Liver (tissue), 9 donors: ENCODE data around the gene SLC6A18. TPM values are rescaled to one million over a fixed set of nuclear protein-coding genes. Genes with fewer than 3 reads are reported as not detected.

Experiments used
- DNase-seq: peaks from one replicate; pipeline ENCODE4 v3.0.0-alpha.2; 2017; ENCODE audit warnings: low spot score
- H3K27ac ChIP-seq, 2 donors: one replicate each; pipeline ENCODE4 v1.7.0; 2013; ENCODE audit warnings: inconsistent platforms in 2 of 2, low read length in 2 of 2, control low read depth in 1 of 2, low read depth in 1 of 2, mild to moderate bottlenecking in 1 of 2
- H3K27me3 ChIP-seq, 4 donors: one replicate each; pipeline versions ENCODE4 v1.6.1 to v1.7.0; 2013; ENCODE audit warnings: low read length in 3 of 4, inconsistent platforms in 1 of 4, mild to moderate bottlenecking in 1 of 4, moderate library complexity in 1 of 4; ENCODE audit not compliant: control insufficient read depth in 4 of 4, insufficient read depth in 4 of 4
- H3K36me3 ChIP-seq, 4 donors: one replicate each; pipeline versions ENCODE4 v1.6.1 to v1.7.0; 2013; ENCODE audit warnings: low read length in 3 of 4, mild to moderate bottlenecking in 3 of 4, low read depth in 1 of 4, moderate library complexity in 1 of 4; ENCODE audit not compliant: control insufficient read depth in 4 of 4, insufficient read depth in 3 of 4
- H3K4me1 ChIP-seq, 4 donors: one replicate each; pipeline versions ENCODE4 v1.6.1 to v1.7.0; 2013; ENCODE audit warnings: low read length in 3 of 4, mild to moderate bottlenecking in 3 of 4, moderate library complexity in 1 of 4; ENCODE audit not compliant: control insufficient read depth in 4 of 4, insufficient read depth in 4 of 4
- H3K4me3 ChIP-seq, 3 donors: one replicate each; pipeline versions ENCODE4 v1.6.1 to v1.7.0; 2013; ENCODE audit warnings: low read length in 3 of 3, control low read depth in 1 of 3, low read depth in 1 of 3, mild to moderate bottlenecking in 1 of 3
- H3K9ac ChIP-seq, 2 donors: one replicate each; pipeline ENCODE4 v1.7.0; 2013; ENCODE audit warnings: low read length in 2 of 2, mild to moderate bottlenecking in 2 of 2, moderate library complexity in 2 of 2, control low read depth in 1 of 2, low read depth in 1 of 2
- H3K9me3 ChIP-seq, 4 donors: one replicate each; pipeline versions ENCODE4 v1.6.1 to v1.7.0; 2013; ENCODE audit warnings: low read length in 3 of 4; ENCODE audit not compliant: control insufficient read depth in 4 of 4
- ATF3 ChIP-seq: IDR thresholded peaks from 2 replicates; pipeline ENCODE4 v1.6.1; 2016; ENCODE audit warnings: antibody characterized with exemption
- CTCF ChIP-seq: fragments of 150-350 bp; IDR thresholded peaks from 2 replicates; pipeline ENCODE4 v1.5.1; 2017; ENCODE audit warnings: improper control_type of control experiment, low read depth, low read length; ENCODE audit not compliant: missing input control
- EGR1 ChIP-seq, 2 donors: IDR thresholded peaks; 2 replicates each; pipeline ENCODE4 v1.6.1; 2016 to 2018; ENCODE audit warnings: antibody characterized with exemption in 2 of 2, low read depth in 2 of 2
- FOXA1 ChIP-seq: IDR thresholded peaks from 2 replicates; pipeline ENCODE4 v1.6.1; 2016; ENCODE audit warnings: antibody characterized with exemption
- FOXA2 ChIP-seq: IDR thresholded peaks from 2 replicates; pipeline ENCODE4 v1.6.1; 2016; ENCODE audit warnings: antibody characterized with exemption
- GABPA ChIP-seq, 2 donors: IDR thresholded peaks in 1 of 2; conservative IDR thresholded peaks in 1 of 2; 2 replicates each; pipeline ENCODE4 v1.6.1; 2016; ENCODE audit warnings: antibody characterized with exemption in 2 of 2, mild to moderate bottlenecking in 1 of 2, moderate library complexity in 1 of 2
- HNF4A ChIP-seq, 2 donors: conservative IDR thresholded peaks; 2 replicates each; pipeline ENCODE4 v1.6.1; 2016; ENCODE audit warnings: antibody characterized with exemption in 2 of 2, mild to moderate bottlenecking in 2 of 2
- HNF4G ChIP-seq: IDR thresholded peaks from 2 replicates; pipeline ENCODE4 v1.6.1; 2016; ENCODE audit warnings: antibody characterized with exemption
- JUND ChIP-seq, 2 donors: IDR thresholded peaks; 2 replicates each; pipeline ENCODE4 v1.6.1; 2016; ENCODE audit warnings: antibody characterized with exemption in 2 of 2
- MAX ChIP-seq: IDR thresholded peaks from 2 replicates; pipeline ENCODE4 v1.6.1; 2016; ENCODE audit warnings: antibody characterized with exemption
- NR2F2 ChIP-seq: IDR thresholded peaks from 2 replicates; pipeline ENCODE4 v1.6.1; 2016; ENCODE audit warnings: antibody characterized with exemption
- RAD21 ChIP-seq, 2 donors: IDR thresholded peaks; 2 replicates each; pipeline ENCODE4 v1.6.1; 2016; ENCODE audit warnings: antibody characterized with exemption in 2 of 2, mild to moderate bottlenecking in 2 of 2
- REST ChIP-seq: IDR thresholded peaks from 2 replicates; pipeline ENCODE4 v1.6.1; 2016; ENCODE audit warnings: antibody characterized with exemption, mild to moderate bottlenecking
- RXRA ChIP-seq, 2 donors: IDR thresholded peaks; 2 replicates each; pipeline ENCODE4 v1.6.1; 2017 to 2018; ENCODE audit warnings: antibody characterized with exemption in 2 of 2, mild to moderate bottlenecking in 1 of 2
- SP1 ChIP-seq: IDR thresholded peaks from 2 replicates; pipeline ENCODE4 v1.6.1; 2018; ENCODE audit warnings: antibody characterized with exemption, mild to moderate bottlenecking
- TAF1 ChIP-seq: conservative IDR thresholded peaks from 2 replicates; pipeline ENCODE4 v1.6.1; 2016; ENCODE audit warnings: antibody characterized with exemption, mild to moderate bottlenecking
- YY1 ChIP-seq: IDR thresholded peaks from 2 replicates; pipeline ENCODE4 v1.6.1; 2016; ENCODE audit warnings: antibody characterized with exemption, mild to moderate bottlenecking
- ZBTB33 ChIP-seq: IDR thresholded peaks from 2 replicates; pipeline ENCODE4 v1.6.1; 2016; ENCODE audit warnings: antibody characterized with exemption
- WGBS: extraction: QIAGEN DNeasy Blood & Tissue Kit; methylation state at CpG from one replicate; pipeline ENCODE4 v1.1.7; 2013; 5-methylcytosine and 5-hydroxymethylcytosine counted together
- polyA plus RNA-seq, 2 donors: library from polyadenylated mRNA; stranded (reverse) in 1 of 2; unstranded in 1 of 2; fragments of 200-250 nt in 1 of 2; fragments of >200 nt in 1 of 2; fragmentation: Nextera tagmentation in 1 of 2; extraction: Ambion mirVana in 1 of 2; gene quantifications; one replicate each; pipeline versions ENCODE4 v1.2.1 to v1.2.3, GENCODE V29; 2013 to 2015
- total RNA-seq, 2 donors: library from RNA; depleted of rRNA; stranded (reverse); fragments of >200 nt; gene quantifications; one replicate each; pipeline ENCODE4 v1.2.3, GENCODE V29; 2014
- donor health status: healthy.
- donor health status: healthy.
- donor health status: healthy.
- donor health status: healthy.
- donor health status: healthy.

Gene SLC6A18
- total and polyA plus RNA-seq, 4 donors = not detected

GRCh38 chr5:1279443-1280151, 54.4 kb downstream of the SLC6A18 start:
- Histone ChIP-seq H3K36me3 (no peaks in the 10 kb centered on the region), H3K4me3 (no peak overlapping the region), H3K27ac (no peak overlapping the region), H3K4me1 (no peaks in the 10 kb centered on the region), H3K27me3 (no peaks in the 10 kb centered on the region), H3K9me3 (peaks cover 0 to 8% (median 0%) of the 10 kb centered on the region in 4 donors), H3K9ac (no peak overlapping the region)
- 95% methylated on average over 34 of the region's 34 CpGs for WGBS
- no peak for DNase-seq
- no peak for TF ChIP-seq EGR1 (IDR thresholded peaks at IDR 0.05; ENCODE audit: low read depth in 2 of 2)
- no peak for TF ChIP-seq CTCF

- DNase-seq = no peak
- no peak for TF ChIP-seq EGR1 (IDR thresholded peaks at IDR 0.05; ENCODE audit: low read depth in 2 of 2)
- TF ChIP-seq ATF3 = no peak
- TF ChIP-seq ZBTB33 = no peak
- TF ChIP-seq JUND (IDR thresholded peaks at IDR 0.05) = no peak
- TF ChIP-seq YY1 = no peak
- TF ChIP-seq TAF1 = no peak
- no peak for TF ChIP-seq HNF4G
- no peak for TF ChIP-seq RXRA (IDR thresholded peaks at IDR 0.05)
- no peak for TF ChIP-seq SP1
- TF ChIP-seq GABPA (IDR thresholded peaks at IDR 0.05 in 1 of 2, conservative IDR thresholded peaks at IDR 0.05 in 1 of 2) = no peak
- no peak for TF ChIP-seq CTCF
- TF ChIP-seq RAD21 (IDR thresholded peaks at IDR 0.05) = no peak
- TF ChIP-seq FOXA1 = no peak
- TF ChIP-seq FOXA2 = no peak
- no peak for TF ChIP-seq MAX
- TF ChIP-seq REST = no peak
- no peak for TF ChIP-seq HNF4A (conservative IDR thresholded peaks at IDR 0.05)
- no peak for TF ChIP-seq NR2F2
Observed at GRCh38 chr5:1280177-1281037, 55.2 kb downstream of the SLC6A18 start.

More at GRCh38 chr5:1280177-1281037, 55.2 kb downstream of the SLC6A18 start:
- no peak overlapping the region for H3K4me3 ChIP-seq
- no peaks in the 10 kb centered on the region for H3K36me3 ChIP-seq
- no peak overlapping the region for H3K27ac ChIP-seq
- H3K9me3 ChIP-seq = peaks cover 0 to 8% (median 0%) of the 10 kb centered on the region in 4 donors
- no peaks in the 10 kb centered on the region for H3K4me1 ChIP-seq
- H3K9ac ChIP-seq = no peak overlapping the region
- no peaks in the 10 kb centered on the region for H3K27me3 ChIP-seq
- WGBS = 92% methylated on average over 32 of the region's 32 CpGs
